Stimulated activated CD8-positive, alpha-beta memory T cell treated with anti-CD3 and anti-CD28 coated beads, Interleukin-15, amount 100 ng/mL, for 48 hours (primary cell): ENCODE data around the gene CACNA2D3.
"Not testable (repeated sequence)": the region's sequence is repeated elsewhere in the genome, so short reads cannot be mapped to it uniquely, and the experiment has no call there.

Source experiments
- DNase-seq, 2 donors: peaks; one replicate each; pipeline ENCODE4 v3.0.0-alpha.2; 2020; ENCODE audit warnings: low read depth in 2 of 2

Gene CACNA2D3

GRCh38 chr3:55077726-55078125 is 955.4 kb downstream of the CACNA2D3 start:
- DNase-seq: no peak

- DNase-seq: no peak
These were observed 956.5 kb downstream of the CACNA2D3 start for GRCh38 chr3:55078876-55079275.

- no peak for DNase-seq
These were observed 962.9 kb downstream of the CACNA2D3 start for GRCh38 chr3:55085231-55085630.

GRCh38 chr3:55089211-55089610 is 966.9 kb downstream of the CACNA2D3 start:
- DNase-seq: no peak

GRCh38 chr3:55090291-55090690 is 967.9 kb downstream of the CACNA2D3 start:
- no peak for DNase-seq

- no peak for DNase-seq
These were observed 968.4 kb downstream of the CACNA2D3 start for GRCh38 chr3:55090746-55091145.

GRCh38 chr3:55091381-55092225 is 969.3 kb downstream of the CACNA2D3 start:
- DNase-seq: no peak

GRCh38 chr3:55094676-55095075 is 972.3 kb downstream of the CACNA2D3 start:
- no peak for DNase-seq

GRCh38 chr3:55097441-55097840 is 975.1 kb downstream of the CACNA2D3 start:
- DNase-seq: no peak

- DNase-seq: no peak
These were observed 983.3 kb downstream of the CACNA2D3 start for GRCh38 chr3:55105647-55106046.

- DNase-seq: no peak
These were observed 984.8 kb downstream of the CACNA2D3 start for GRCh38 chr3:55107187-55107586.

- DNase-seq: not testable (repeated sequence)
These were observed 989.6 kb downstream of the CACNA2D3 start for GRCh38 chr3:55111906-55112305.

GRCh38 chr3:55118451-55118850 is 996.1 kb downstream of the CACNA2D3 start:
- no peak for DNase-seq

- DNase-seq: no peak
These were observed 996.9 kb downstream of the CACNA2D3 start for GRCh38 chr3:55119268-55119667.

- DNase-seq: no peak
These were observed 1000.0 kb downstream of the CACNA2D3 start for GRCh38 chr3:55122312-55122711.
